ENCODE results near the gene C3. TPM values are rescaled to one million over a fixed set of nuclear protein-coding genes. Genes with fewer than 3 reads are reported as not detected.

The C3 gene
- total and polyA plus RNA-seq, 2 of the 13 experiments (the other 11 are each of a cell fraction or from before 2014, with no cell fraction given): 1,455 to 6,272 TPM

GRCh38 chr19:6723108-6723618 is 2.7 kb upstream of the C3 start (continued):
- TF ChIP-seq ZNF772 (CRISPR knock-in tag; IDR thresholded peaks at IDR 0.05) (no peak), TAF1 (CRISPR knock-in tag; IDR thresholded peaks at IDR 0.05) (peak; percentile 45; the same call in 1 of the 2 replicates), PLRG1 (conservative IDR thresholded peaks at IDR 0.05) (no peak), GATAD1 (CRISPR knock-in tag; IDR thresholded peaks at IDR 0.05) (peak; percentile 41; the same call in 1 of the 2 replicates), U2AF1 (optimal IDR thresholded peaks at IDR 0.05; ENCODE audit: low read depth, low read length) (no peak), ARID5B (CRISPR knock-in tag; IDR thresholded peaks at IDR 0.05) (peak; percentile 76), NCOR1 (IDR thresholded peaks at IDR 0.05; ENCODE audit: borderline replicate concordance, low read length) (peak; percentile 57; the same call in 1 of the 2 replicates), KAT7 (CRISPR knock-in tag; IDR thresholded peaks at IDR 0.05; ENCODE audit: borderline replicate concordance) (0 out of 2 replicates have a peak, but pooled peaks have one; percentile 58), ATF2 (CRISPR knock-in tag; IDR thresholded peaks at IDR 0.05) (peak; percentile 73; the same call in 1 of the 2 replicates), POLR2AphosphoS2 (IDR thresholded peaks at IDR 0.05; ENCODE audit: low read depth, low read length) (no peak), HMGXB3 (CRISPR knock-in tag; IDR thresholded peaks at IDR 0.05; ENCODE audit: borderline replicate concordance) (0 out of 2 replicates have a peak, but pooled peaks have one; percentile 72), ZNF770 (CRISPR knock-in tag; IDR thresholded peaks at IDR 0.05) (no peak; the same call in 1 of the 2 replicates), SUZ12 (IDR thresholded peaks at IDR 0.05; ENCODE audit: low read depth, low read length) (no peak), SKIL (CRISPR knock-in tag; IDR thresholded peaks at IDR 0.05; ENCODE audit: borderline replicate concordance) (peak; percentile 82; the same call in 1 of the 2 replicates), REPIN1 (CRISPR knock-in tag; IDR thresholded peaks at IDR 0.05; ENCODE audit: borderline replicate concordance, low read depth) (no peak)
